GM18505 (cell line): ENCODE data around the gene SYNE3.
"Not testable (repeated sequence)": the region's sequence is repeated elsewhere in the genome, so short reads cannot be mapped to it uniquely, and the experiment has no call there.

Experiments used
- ATAC-seq: cut with Tn5 transposase; IDR thresholded peaks from one replicate; pipeline ENCODE4 v1.9.1; 2021; ENCODE audit not compliant: unreplicated experiment
- POLR2A ChIP-seq: IDR thresholded peaks from 4 replicates; pipeline ENCODE4 v1.6.1; 2011; ENCODE audit warnings: borderline replicate concordance; ENCODE audit not compliant: insufficient read depth, insufficient read length; ENCODE audit errors: extremely low read depth

SYNE3 gene

GRCh38 chr14:95514131-95515079, 2.0 kb downstream of the SYNE3 start:
- TF ChIP-seq POLR2A = no peak
- no peak for ATAC-seq

DNA sequence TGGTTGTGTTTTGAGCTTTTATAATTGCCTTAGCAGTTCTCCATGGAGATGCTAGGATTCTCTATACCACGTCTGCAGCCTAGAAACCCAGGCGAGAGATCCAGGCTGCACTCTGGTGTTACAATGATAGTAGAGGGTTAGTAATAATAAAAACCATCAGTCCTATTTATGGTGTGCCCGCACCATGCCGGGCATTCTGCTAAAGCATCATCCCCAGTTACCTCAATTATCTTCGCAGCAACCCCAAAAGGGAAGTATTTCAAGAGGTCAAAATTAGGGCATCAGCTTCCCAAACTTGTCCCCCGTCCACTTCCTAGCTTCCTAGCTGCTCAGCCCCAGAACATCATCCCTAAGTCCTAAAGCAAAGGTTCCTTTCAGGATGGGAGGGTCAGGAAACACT, 3.2 kb downstream of the SYNE3 start:
- no peak for ATAC-seq
- no peak for TF ChIP-seq POLR2A

GRCh38 chr14:95511687-95512086, 4.8 kb downstream of the SYNE3 start:
- no peak for ATAC-seq
- no peak for TF ChIP-seq POLR2A

DNA sequence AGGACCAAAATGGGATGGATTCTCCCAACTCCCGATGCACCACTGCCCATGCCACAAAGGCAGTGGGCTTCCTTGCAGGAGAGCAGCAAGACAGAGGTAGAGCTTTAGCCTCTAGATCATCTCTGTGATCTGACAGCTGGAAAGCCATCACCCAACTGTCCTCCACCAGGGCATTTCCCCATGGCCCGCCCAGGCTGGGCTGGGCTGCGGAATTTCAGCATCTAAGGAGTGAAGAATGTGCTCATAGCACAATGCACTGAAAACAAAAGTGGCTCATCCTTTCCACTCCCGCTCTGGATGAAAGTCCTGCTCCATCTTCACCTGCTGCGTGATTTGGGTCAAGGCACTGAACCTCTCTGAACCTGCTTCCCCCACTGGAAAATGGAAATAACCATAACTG, 5.6 kb downstream of the SYNE3 start:
- ATAC-seq = no peak
- TF ChIP-seq POLR2A = no peak

GRCh38 chr14:95510344-95510743, 6.1 kb downstream of the SYNE3 start:
- not testable (repeated sequence) for ATAC-seq

DNA sequence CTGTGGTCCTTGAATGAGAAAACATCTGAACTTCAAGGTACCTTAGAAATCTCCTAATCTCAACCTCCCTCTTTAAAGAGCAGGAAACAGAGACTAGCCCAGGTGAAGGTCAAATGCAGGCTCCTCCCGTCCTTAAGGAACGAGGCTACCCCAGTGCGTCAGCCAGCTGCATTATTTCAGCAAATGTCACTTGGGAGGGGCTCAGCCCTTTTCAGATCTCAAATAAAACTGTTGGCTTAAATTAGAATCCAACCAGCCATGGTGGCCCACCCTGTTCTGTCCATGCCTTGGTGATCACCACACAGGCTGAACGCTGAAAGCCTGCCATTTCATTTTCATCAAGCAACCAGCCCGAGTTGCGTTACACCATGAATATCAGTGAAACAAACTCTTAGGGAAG, 7.0 kb downstream of the SYNE3 start:
- ATAC-seq = no peak
- TF ChIP-seq POLR2A = no peak

DNA sequence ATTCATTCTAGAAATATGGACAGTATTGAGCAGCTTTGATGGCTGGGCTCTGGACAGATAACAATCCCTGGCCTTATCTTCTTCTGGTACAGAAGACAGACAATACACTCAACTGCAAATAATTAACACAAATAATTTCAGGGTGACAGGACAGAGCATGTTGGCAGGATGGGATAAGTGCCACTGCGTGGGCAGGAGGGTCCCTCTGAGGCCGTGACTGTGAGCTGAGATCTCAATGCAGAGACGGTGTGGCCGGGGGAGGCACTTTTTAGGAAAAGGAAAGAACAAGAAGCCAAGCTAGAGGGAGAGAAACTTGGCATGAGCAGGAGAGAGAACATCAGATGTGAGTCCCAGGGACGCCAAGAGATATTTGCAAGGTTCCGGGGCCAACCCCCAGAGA, 8.1 kb downstream of the SYNE3 start:
- TF ChIP-seq POLR2A = no peak
- ATAC-seq = no peak

DNA sequence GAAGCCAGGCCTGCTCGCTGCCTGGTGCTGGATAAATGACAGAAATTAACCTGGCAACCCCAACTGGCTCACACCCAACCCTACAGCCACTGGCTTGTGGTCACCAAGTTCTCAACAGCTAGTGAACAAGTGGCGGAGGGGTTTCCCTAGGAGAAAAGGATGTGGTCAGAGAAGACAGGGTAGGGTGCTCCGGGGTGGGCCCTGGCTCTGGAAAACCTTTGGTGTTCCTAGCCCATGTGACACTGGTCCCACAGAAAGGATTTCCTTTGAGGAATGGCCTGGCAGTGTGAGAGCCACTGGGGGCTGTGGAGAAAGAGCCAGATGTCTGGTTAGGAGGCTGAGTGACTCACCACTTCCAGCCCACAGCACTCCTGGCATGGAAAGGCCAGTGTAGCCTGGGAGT, 8.7 kb downstream of the SYNE3 start:
- no peak for TF ChIP-seq POLR2A
- ATAC-seq = no peak

DNA sequence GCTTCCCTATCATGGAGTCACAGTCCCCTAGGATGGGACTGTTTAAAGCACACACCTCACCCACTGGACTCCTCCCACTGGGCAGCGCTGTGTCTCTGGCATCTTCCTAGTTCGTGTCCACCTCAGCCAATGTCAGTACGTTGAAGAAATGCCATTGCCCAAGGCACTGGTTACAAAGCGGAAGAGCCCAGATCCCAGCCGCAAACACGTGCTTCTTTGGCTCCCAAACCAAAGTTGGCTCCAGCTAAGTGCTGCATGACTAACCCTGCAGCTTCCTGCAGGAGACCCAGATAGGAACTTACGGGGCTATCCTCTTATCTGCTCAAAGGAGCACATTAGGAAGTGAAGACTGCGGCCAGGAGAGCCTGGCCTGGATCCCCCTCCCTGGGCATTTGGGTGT, 9.3 kb downstream of the SYNE3 start:
- no peak for ATAC-seq

DNA sequence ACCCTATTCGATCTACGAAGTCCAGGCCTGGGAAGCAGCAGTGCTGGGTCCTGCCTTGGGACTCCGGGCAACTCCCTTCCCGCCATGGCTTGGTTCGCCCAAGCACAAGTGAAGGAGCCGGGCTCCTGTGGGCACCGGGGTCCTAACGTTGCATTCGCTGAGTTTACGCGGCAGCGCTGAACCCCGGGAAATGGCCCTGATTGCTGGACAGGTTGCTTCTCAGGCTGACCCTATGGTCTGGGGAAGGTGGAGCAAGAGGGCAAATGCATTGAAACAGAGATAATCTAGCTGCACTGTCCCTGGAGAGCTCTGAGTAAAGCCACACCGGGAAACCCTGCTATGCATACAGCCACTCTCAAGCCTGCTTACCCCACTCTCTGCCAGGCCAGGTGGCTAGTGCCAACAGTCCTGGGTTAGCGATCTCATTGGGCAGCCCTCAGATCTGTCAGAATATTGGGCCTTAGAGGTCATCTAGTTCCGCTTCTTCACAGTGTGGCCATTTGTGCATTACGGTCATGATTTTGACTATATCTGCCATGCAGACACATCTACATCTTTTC, 11.3 kb downstream of the SYNE3 start:
- no peak for ATAC-seq
- TF ChIP-seq POLR2A = no peak

More for the DNA sequence above, 9.3 kb downstream of the SYNE3 start:
- TF ChIP-seq POLR2A = no peak

DNA sequence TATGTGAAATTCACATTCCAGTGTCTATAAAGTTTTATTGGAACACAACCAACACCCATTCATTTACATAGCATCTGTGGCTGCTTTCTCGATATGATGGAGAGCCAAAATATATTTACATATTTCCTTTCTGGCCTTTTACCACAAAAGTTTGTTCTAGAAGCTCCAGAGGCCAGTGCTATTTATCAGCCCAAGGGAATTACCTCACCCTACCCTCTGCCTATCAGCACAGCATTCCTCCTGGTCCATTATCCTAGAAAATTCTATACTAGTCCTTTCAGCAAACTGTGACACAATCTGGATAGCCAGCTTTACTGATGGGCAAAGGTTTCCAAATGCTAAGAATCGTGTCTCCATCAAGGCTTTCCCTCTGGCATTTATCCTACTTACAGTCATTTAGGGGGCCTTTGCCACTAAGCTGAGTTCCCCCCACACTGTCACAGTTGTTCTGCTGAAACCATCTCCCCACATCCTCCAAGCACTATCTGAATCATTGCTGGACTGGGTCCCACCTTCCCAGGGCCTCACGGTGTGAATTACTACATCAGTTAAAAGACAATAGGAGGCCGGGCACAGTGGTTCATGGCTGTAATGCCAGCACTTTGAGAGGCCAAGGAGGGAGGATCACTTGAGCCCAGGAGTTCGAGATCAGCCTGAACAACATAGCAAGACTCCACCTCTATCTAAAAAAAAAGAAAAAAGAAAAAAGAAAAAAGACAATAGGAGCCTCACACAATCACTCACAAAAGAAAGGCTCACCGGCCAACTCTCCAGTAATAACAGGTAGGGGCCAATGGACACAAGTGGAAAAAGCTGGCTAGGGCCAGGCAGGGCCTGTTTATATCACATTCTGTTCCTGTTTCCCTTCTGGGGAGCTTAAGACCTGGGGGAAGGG, 12.1 kb downstream of the SYNE3 start:
- no peak for TF ChIP-seq POLR2A
- no peak for ATAC-seq

- no peak for ATAC-seq
- peak; percentile 23 for TF ChIP-seq POLR2A
These were observed 12.9 kb downstream of the SYNE3 start for GRCh38 chr14:95503365-95504134.

DNA sequence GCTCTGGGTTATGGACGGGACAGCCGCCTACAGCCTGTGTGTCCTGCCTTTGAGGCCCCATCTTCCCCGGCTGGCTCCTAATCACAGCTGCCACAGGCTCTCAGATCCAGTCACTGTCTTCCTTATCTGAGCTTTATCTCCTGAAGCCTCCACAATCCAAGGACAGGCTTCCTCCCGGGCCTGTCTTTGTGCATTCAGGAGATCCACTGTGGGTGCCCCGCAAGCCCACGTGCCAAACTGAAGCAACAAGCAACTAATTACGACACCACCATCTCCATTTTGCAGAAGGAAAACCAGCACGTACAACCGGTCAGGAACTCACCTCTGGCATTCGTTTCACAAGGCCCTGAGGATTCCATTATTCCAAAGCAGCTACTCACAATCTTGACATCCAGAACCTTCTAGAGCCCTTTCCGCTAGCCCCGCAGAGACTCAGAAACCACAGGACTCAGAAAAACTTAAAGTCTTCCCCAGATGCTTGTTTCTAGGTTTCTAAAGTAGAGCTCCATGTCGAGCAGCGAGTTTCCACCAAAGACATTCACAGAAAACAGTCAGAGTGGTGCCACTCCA, 14.0 kb downstream of the SYNE3 start:
- no peak for ATAC-seq
- TF ChIP-seq POLR2A = no peak

DNA sequence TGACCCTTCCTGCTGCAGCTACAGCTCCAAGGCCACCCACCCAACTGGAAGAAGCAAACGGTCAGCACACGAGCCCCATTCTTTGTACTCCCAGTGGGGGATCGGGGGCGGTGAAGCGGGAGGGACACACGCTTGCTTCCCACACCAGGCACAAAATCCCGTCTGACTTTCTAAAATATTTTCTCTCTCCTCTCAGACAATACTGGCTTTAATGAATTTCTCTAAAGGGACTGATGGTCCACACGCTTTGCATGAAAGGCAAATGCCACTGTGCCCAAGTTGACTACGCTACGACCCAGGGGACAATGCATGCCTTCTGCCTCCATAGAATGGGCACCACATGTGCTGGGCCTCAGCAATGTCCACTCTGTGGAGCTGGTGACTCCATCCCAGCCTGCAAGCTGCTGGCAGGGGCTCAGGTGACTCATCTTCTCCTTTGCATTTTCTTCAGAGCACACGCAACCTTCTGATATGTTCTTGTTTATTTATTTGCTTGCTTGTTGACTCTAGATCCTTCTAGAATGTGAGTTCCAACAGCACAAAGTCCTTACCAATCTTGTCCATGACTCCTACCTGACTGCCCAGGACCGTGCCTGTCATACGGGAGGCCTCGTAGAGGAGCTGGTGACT, 15.6 kb downstream of the SYNE3 start:
- no peak for ATAC-seq
- TF ChIP-seq POLR2A = no peak
